Colonic mucosa (tissue), 4 donors: ENCODE data around the gene CFAP61. TPM values are rescaled to one million over a fixed set of nuclear protein-coding genes. Genes with fewer than 3 reads are reported as not detected.

Source experiments
- DNase-seq: peaks from one replicate; pipeline ENCODE4 v3.0.0-alpha.2; 2020
- H3K27ac ChIP-seq: fragments of 200-600 bp; one replicate; pipeline ENCODE4 v1.8.0; 2021
- H3K27me3 ChIP-seq: fragments of 200-600 bp; one replicate; pipeline ENCODE4 v1.8.0; 2021
- H3K36me3 ChIP-seq: fragments of 200-600 bp; one replicate; pipeline ENCODE4 v1.8.0; 2021
- H3K4me1 ChIP-seq: fragments of 200-600 bp; one replicate; pipeline ENCODE4 v1.8.0; 2021; ENCODE audit warnings: mild to moderate bottlenecking
- H3K4me3 ChIP-seq: fragments of 200-600 bp; one replicate; pipeline ENCODE4 v1.8.0; 2021
- H3K9ac ChIP-seq, 2 donors: one replicate each; pipeline ENCODE4 v1.7.0; 2013; ENCODE audit warnings: control low read depth in 2 of 2, low read depth in 2 of 2, low read length in 2 of 2
- H3K9me3 ChIP-seq: fragments of 200-600 bp; one replicate; pipeline ENCODE4 v1.8.0; 2021
- intact Hi-C: fragments of 100-400 bp; cut with DNase I; formaldehyde crosslinking; loops from one replicate; pipeline ENCODE4 v1.14.1; 2022
- total RNA-seq, 2 donors: library from RNA; stranded (reverse); fragmentation: NEBNext Ultra II Directional in 1 of 2; extraction: Animal tissue kit (Norgen Biotek cat#: 25700) in 1 of 2; gene quantifications; one replicate each; pipeline ENCODE4 v1.2.1, GENCODE V29; 2021
- TF ChIP-seq, protein P1 (sequence below): fragments of 200-600 bp; IDR thresholded peaks from one replicate; pipeline ENCODE4 v1.8.0; 2022; ENCODE audit warnings: antibody characterized with exemption, mild to moderate bottlenecking
- donor health status: healthy.
- donor health status: DM: no; HTN: no; CAD: no.
- donor health status: DM: no; HTN: no; CAD: no.

The CFAP61 gene
- total RNA-seq, 2 donors from 2014 or later = 0.32 TPM; not detected in 1

DNA sequence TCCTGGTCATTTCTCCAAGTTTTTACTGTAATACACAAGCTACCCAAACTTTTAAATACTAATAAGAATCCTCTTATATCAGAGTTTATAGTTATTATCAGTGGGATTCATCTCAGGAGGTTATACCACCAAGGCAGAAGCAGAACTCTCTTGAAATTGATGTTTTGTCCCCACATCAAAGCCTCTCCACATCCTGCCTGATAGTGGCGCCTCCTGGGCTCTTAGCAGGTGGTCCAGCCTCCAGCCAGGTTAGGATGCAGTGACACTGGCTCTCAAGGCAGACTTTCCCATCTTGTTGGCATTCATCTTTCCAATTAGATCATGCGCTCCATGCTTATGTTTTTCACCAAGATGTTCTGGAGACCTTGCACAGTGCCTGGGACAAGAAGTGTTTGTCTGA lies 233.7 kb downstream of the CFAP61 start:
- H3K36me3 ChIP-seq = no peaks in the 10 kb centered on the region
- H3K4me3 ChIP-seq = no peak overlapping the region
- no peaks in the 10 kb centered on the region for H3K27me3 ChIP-seq
- DNase-seq = no peak
- no peak overlapping the region for H3K9ac ChIP-seq
- no peaks in the 10 kb centered on the region for H3K4me1 ChIP-seq
- intact Hi-C loops = no loop called here
- TF ChIP-seq, protein P1, sequence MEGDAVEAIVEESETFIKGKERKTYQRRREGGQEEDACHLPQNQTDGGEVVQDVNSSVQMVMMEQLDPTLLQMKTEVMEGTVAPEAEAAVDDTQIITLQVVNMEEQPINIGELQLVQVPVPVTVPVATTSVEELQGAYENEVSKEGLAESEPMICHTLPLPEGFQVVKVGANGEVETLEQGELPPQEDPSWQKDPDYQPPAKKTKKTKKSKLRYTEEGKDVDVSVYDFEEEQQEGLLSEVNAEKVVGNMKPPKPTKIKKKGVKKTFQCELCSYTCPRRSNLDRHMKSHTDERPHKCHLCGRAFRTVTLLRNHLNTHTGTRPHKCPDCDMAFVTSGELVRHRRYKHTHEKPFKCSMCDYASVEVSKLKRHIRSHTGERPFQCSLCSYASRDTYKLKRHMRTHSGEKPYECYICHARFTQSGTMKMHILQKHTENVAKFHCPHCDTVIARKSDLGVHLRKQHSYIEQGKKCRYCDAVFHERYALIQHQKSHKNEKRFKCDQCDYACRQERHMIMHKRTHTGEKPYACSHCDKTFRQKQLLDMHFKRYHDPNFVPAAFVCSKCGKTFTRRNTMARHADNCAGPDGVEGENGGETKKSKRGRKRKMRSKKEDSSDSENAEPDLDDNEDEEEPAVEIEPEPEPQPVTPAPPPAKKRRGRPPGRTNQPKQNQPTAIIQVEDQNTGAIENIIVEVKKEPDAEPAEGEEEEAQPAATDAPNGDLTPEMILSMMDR = no peak
- H3K9me3 ChIP-seq = no peaks in the 10 kb centered on the region
- H3K27ac ChIP-seq = no peak overlapping the region

DNA sequence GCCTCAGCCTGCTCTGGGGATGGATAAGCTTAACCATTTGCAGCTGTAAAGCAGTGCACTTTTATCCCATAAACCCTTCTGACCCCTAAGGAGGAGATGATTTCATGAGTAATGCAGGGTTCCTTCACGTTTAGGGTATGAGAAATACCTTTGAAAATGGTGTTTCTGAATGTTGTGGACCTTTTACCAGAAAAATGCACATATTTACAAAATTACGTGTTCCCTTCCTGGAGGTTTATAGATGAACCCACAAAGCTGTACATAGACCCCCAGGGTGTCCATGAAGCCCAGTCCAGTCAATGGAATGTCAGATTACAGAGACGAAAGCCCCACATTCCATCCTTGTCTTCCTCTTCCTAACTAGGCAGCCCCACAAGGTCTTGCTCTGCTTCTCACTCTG lies 237.0 kb downstream of the CFAP61 start:
- H3K9ac ChIP-seq = no peak overlapping the region
- no peak overlapping the region for H3K27ac ChIP-seq
- H3K4me3 ChIP-seq = no peak overlapping the region
- H3K9me3 ChIP-seq = no peaks in the 10 kb centered on the region
- no peaks in the 10 kb centered on the region for H3K27me3 ChIP-seq
- intact Hi-C loops = no loop called here
- TF ChIP-seq, protein P1 = no peak
- H3K36me3 ChIP-seq = no peaks in the 10 kb centered on the region
- no peak for DNase-seq
- no peaks in the 10 kb centered on the region for H3K4me1 ChIP-seq

DNA sequence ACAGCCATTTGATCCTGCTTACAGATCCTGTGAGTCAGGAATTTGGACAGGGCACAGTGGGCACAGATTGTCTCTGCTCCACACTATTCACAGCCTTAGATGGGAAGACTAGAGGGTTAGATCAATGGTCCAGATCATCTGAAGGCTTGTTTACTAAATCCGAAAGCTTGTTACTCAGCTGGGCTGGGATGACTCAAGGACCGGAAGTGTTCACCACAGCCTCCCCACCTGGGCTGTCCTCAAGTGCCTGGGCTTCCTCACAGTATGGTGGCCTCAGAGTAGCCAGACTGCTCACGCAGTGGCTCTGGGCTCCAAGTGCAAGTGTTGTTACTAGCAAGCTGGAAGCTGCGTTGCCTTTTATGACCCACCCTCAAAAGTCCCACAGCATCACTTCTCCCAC lies 240.1 kb downstream of the CFAP61 start:
- Histone ChIP-seq H3K36me3 (no peaks in the 10 kb centered on the region), H3K27me3 (no peaks in the 10 kb centered on the region), H3K9ac (no peak overlapping the region), H3K4me1 (no peaks in the 10 kb centered on the region), H3K4me3 (no peak overlapping the region), H3K27ac (no peak overlapping the region), H3K9me3 (no peaks in the 10 kb centered on the region)
- intact Hi-C loops = no loop called here
- DNase-seq = no peak
- TF ChIP-seq, protein P1 = no peak

DNA sequence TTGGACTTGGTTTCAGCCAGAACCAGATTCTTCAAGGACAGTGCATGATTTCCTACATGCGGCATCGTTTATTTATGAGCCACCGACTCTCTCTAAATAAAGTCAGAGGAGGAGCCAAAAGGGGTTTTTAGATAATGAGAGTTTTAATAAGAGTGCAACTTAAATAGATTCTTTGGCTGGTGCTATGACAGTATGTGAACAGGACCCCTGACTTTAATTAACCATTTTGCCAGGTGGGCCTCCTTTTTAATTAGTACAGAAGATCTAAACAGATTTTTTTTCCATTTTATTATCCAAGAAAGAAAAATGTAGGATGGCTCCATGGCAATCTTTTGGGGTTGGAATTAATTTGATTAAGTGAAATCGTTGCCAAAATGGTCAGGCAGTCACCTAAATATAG lies 240.8 kb downstream of the CFAP61 start:
- DNase-seq = no peak
- H3K27ac ChIP-seq = no peak overlapping the region
- no peaks in the 10 kb centered on the region for H3K36me3 ChIP-seq
- no peak overlapping the region for H3K4me3 ChIP-seq
- no peak overlapping the region for H3K9ac ChIP-seq
- no peaks in the 10 kb centered on the region for H3K27me3 ChIP-seq
- TF ChIP-seq, protein P1 = no peak
- H3K4me1 ChIP-seq = no peaks in the 10 kb centered on the region
- intact Hi-C loops = no loop called here
- no peaks in the 10 kb centered on the region for H3K9me3 ChIP-seq

DNA sequence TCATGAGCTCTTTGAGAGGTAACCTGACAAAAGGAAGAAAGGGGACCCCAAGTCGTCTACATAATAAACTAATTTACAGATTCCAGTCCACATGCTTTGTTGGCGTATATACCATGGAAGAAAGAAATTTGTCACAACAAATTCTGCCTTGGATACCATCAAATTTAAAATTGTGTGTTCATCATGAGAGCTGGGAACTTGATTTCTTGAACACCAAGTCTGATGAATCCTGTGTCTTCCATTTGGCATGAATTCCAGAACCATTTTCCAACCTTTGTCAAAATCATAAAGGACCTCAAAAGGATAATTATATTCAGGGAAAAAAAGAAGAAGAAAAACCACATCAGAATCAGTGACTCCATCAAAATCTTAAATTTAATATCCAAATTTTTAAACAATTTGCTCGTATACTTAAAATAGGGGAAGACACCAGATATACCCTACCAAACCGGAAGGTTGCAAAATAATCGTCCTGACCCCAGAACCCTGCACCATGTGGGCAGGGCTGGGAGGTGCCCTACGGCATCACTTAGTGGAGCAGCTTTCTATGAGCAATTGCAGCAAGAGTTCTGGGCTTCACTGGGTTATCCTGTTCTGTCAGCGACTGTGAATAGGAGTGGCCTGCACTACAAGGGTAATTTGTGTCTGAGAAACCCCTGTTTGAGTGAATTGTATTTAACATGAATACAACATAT lies 241.5 kb downstream of the CFAP61 start:
- Histone ChIP-seq H3K27ac (no peak overlapping the region), H3K4me3 (no peak overlapping the region), H3K36me3 (no peaks in the 10 kb centered on the region), H3K9me3 (no peaks in the 10 kb centered on the region), H3K4me1 (no peaks in the 10 kb centered on the region), H3K9ac (no peak overlapping the region), H3K27me3 (no peaks in the 10 kb centered on the region)
- intact Hi-C loops = no loop called here
- TF ChIP-seq, protein P1 = no peak
- no peak for DNase-seq
